ENCODE data around the gene DYSF.
"Not testable (repeated sequence)": the region's sequence is repeated elsewhere in the genome, so short reads cannot be mapped to it uniquely, and the experiment has no call there.

DYSF gene

GRCh38 chr2:71619230-71619741 is 165.9 kb downstream of the DYSF start:
- DNase-seq: no peak

DNA sequence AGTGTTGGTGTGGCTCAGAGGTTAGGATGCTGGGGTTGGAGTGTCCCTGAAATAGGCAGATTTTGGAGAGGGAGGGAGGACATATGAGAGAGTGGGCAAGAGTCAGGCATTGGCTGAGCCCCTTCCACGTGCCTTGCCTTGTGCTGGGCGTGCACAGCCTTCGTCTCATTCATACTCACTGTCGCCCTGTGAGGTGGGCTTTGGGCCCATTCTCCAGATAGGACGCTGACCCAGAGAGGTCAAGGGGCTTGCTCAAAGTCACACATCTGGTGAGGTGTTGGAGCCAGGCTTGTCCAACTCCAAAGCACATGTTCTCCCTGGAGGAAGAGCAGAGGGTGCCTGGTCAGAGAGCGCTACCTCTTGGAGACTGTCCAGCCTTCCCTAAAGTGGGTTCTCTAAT is 166.8 kb downstream of the DYSF start:
- no peak for DNase-seq

- DNase-seq: no peak
Observed at GRCh38 chr2:71620851-71621251, 167.5 kb downstream of the DYSF start.

DNA sequence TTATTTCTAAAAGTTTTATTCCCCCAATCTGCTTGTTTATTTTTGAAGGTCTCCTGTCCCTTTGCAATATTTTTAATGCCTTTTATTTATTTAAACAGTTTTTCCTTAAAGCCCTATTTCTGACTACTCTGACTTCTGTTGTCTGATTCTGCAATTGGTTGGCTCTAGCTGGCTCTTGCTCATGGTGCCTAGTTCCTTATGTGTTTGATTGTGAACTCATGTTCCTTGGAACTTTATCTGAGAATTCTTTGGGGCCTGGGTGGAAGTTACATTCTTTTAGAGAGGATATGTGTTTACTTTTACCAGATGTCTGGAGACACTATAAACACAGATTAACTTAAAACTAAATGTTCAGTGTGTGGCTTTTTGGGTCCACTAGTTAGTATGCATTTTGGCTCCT is 175.9 kb downstream of the DYSF start:
- no peak for DNase-seq

DNA sequence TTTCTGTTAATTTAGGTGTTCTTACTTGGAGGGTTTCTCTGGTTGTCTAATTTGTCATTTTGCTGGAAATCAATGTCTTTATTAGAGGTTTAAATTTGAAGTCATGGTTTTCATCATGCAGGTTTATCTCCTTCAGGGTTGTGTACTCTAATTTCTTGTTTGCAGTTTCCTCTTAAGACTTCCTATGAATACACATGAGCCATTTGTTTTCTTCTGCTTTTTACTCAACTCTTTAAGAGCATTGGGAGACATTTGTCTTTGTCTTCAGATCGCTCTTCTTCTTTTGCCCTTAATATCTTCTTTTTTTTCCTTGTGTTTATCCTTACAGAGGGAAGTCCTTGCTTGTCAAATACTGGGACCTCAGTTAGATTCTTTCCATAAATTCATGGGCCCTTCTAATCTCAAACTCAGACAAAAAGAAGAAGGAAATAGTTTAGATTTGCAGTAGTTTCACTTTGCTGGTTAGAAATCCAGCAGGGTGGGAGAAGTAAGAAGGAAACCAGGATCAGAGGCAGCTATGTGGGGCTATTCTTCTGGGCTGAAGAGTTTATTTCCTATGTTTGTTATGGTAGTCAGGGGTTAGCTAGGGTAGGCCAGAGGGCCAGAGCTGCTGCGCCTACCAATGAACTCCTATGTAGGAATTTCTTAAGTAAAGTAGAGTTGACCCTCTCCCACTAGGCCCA is 176.6 kb downstream of the DYSF start:
- no peak for DNase-seq

- DNase-seq: no peak
Observed at GRCh38 chr2:71630454-71631328, 177.3 kb downstream of the DYSF start.

- DNase-seq: peak; percentile 79
Observed at GRCh38 chr2:71631411-71631931, 178.1 kb downstream of the DYSF start.

- no peak for DNase-seq
Observed at GRCh38 chr2:71633086-71633485, 179.7 kb downstream of the DYSF start.

GRCh38 chr2:71634567-71634966 is 181.2 kb downstream of the DYSF start:
- no peak for DNase-seq

DNA sequence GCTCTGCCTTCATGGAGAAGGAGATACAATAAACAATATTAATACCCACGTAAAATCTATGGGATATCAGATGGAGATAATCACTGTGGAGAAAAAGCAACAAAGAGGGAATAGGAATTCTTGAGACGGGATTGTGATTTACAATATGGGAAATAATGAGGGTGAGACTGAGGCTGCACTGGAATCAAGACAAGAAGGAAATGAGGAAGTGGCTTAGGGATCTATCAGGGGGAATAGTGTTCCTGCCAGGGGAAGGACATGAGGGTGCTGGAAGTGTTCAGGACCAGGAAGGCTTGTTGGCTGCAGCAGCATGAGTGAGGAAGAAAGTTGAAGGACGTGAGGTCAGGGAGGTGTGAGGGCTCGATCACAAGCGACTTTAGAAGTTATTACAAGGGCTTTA is 182.4 kb downstream of the DYSF start:
- no peak for DNase-seq

DNA sequence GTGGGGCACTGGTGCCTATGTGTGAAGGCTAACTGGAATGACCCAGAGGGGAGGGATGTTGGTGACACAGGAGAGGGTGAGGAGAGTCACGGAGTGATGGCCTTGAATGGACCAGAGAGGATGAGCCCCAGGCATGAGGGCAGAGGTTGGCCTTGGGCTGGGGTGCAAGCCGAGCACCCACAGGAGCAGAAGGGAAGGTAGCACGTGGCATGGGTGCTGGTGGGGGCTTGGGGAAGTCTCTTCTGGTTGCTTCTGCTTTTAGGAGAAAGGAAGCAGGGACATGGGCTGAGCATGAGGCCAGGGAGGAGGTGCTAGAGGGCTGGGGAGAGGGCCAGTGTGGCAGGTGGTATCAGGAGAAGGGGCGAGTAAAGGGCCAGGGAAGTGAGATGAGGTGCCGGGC is 183.8 kb downstream of the DYSF start:
- no peak for DNase-seq

- no peak for DNase-seq
Observed at GRCh38 chr2:71637736-71638135, 184.4 kb downstream of the DYSF start.

- no peak for DNase-seq
Observed at GRCh38 chr2:71639735-71640134, 186.4 kb downstream of the DYSF start.

GRCh38 chr2:71640489-71640888 is 187.1 kb downstream of the DYSF start:
- no peak for DNase-seq

GRCh38 chr2:71643674-71644357 is 190.5 kb downstream of the DYSF start:
- DNase-seq: no peak

DNA sequence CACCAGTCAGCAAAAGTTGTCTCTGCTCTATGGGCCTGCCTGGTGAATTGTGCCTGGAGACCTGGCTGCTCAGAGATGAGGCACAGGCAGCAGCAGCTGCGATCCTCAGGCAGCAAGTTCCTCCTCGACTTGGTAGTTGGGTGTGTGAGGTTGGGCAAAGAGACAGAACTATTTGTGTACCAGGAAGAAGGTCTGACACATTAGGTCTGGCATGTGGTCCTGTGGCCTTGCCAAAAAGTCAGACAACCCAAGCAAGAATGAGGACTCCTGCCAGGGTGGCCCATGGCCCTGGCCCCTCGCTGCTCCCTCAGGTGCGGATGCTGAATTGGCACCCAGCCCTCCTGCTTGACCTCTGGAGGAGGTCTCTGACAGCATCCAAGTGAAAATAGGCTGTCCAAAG is 192.7 kb downstream of the DYSF start:
- DNase-seq: peak; percentile 57

DNA sequence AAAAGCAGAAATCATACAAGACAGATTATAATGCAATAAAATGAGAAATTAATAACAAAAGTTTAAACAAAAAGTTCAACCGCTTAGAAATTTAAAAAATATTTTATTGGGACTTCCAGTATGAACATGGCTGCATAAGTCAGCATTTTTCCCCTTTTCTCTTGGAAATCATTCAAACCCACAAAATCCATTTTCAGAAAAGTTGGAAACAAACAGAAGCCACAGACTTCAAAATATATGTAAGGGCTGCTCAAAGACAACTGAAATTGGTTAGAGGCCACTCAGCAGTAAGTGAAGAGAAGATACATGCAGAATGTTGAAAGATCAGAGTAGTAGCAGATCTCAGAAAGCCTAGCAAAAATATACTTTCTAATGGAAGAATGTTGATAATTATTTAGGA is 194.0 kb downstream of the DYSF start:
- no peak for DNase-seq

GRCh38 chr2:71655498-71655897 is 202.1 kb downstream of the DYSF start:
- DNase-seq: no peak

GRCh38 chr2:71658256-71658655 is 204.9 kb downstream of the DYSF start:
- not testable (repeated sequence) for DNase-seq

DNA sequence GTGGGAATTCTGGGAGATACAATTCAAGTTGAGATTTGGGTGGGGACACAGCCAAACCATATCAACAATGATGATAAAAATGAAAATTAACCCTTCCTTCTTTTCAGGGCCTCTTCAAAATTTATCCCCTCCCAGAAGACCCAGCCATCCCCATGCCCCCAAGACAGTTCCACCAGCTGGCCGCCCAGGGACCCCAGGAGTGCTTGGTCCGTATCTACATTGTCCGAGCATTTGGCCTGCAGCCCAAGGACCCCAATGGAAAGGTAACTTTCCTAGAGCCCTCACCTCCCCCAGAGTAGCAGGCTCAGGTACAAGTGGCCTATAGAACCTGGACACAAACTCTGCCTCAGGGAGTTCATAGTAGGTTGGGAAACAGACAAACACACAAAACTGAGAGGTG is 205.4 kb downstream of the DYSF start:
- no peak for DNase-seq

DNA sequence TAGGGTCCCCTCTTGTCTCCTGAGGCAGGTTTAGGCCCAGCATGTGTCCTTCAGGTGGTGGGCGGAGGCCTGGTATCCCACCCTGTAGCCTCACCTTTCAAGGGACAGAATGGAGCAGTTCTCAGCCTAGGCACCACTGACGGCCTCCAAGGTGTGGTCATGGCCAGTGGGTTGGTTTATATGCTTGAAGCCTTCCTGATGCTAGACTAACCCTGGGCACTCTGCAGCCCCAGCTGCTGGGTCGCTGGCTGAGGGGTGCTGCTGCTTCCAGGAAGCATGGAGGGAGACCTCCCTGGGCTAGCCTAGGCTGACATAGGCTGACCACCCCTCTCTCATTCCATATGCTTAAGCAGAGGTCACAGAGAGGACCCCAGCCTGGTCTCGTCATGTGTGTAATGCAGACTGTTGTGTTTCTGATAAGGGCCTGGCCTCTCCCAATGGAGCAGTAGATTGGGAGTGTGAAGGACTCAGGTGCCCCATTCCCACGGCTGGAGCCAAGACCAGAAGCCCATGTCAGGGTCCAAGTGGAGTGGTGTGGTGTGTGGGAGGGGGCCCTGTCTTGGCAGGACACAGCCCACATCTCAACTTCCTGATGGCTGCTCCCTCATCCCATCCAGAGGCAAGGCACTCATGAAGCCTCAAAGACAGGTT is 206.6 kb downstream of the DYSF start:
- no peak for DNase-seq

GRCh38 chr2:71661782-71662181 is 208.4 kb downstream of the DYSF start:
- no peak for DNase-seq

Data from EL (cell line).